ENCODE data around the gene OR3A2.
"Not testable (repeated sequence)": the region's sequence is repeated elsewhere in the genome, so short reads cannot be mapped to it uniquely, and the experiment has no call there.

Gene OR3A2

GRCh38 chr17:3238685-3239084, 147.4 kb downstream of the OR3A2 start:
- not testable (repeated sequence) for DNase-seq; H3K27me3 ChIP-seq; H3K4me3 ChIP-seq (ENCODE audit: low read depth, low read length); H3K9me3 ChIP-seq; H3K4me1 ChIP-seq; H3K36me3 ChIP-seq

GRCh38 chr17:3232300-3232699, 153.8 kb downstream of the OR3A2 start:
- H3K4me3 ChIP-seq (ENCODE audit: low read depth, low read length); H3K9me3 ChIP-seq; H3K36me3 ChIP-seq; H3K27me3 ChIP-seq; H3K4me1 ChIP-seq; DNase-seq: not testable (repeated sequence)
